GM19452 (cell line): ENCODE data around the gene CCDC85B.
A peak's percentile ranks its signal among the peaks of the same experiment; 100 is the strongest.

ENCODE experiments used
- ATAC-seq: cut with Tn5 transposase; IDR thresholded peaks from one replicate; pipeline ENCODE4 v1.9.1; 2021; ENCODE audit not compliant: unreplicated experiment

The CCDC85B gene

GRCh38 chr11:65857500-65857852 is 33.0 kb upstream of the CCDC85B start:
- peak; percentile 0 for ATAC-seq

DNA sequence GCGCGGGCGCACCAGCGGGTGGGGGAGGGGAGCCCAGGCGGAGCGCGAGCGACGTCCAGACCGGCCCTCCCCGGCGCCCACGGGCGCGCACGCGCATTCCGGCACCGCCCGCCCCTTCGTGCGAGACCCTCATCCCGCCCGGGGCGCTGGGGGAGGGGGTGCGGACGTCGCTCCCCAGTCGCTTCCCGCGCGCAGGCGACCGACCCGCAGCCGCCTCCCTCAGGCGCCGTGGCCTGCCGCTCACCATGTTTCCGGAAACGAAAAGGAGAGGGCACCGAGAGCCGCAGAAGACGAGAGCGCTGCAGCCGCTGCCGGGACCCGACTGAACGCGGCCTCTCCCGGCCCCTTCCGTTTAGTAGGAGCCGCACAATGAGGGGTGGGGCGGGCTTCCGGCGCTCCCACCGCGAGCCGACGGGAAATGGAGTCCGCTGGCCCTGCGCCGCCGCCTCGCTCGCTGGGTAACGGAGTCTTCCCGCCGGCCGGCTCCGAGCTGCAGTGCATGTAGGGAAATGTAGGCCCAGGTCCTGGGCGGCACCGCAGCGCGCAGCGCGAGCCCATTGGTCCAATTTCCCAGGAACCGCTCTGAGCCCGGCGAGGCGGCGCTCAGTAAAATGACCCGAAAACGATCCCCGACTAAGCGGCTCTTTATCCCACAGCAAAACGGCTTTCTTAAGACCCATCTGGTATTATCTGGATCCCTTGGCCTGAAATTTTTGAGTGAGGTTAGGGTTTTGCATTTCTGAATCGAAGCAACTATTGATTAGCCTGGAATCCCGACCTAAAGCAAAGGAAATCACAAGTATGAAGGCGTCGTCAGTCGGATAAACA is 32.4 kb upstream of the CCDC85B start, which contains the start of gene CFL1:
CFL1 (minus strand) TSS at position 328 of the 828 bp plus-strand sequence; CDS start at position 247, 81 bp downstream.
- peak; percentile 47 for ATAC-seq

DNA sequence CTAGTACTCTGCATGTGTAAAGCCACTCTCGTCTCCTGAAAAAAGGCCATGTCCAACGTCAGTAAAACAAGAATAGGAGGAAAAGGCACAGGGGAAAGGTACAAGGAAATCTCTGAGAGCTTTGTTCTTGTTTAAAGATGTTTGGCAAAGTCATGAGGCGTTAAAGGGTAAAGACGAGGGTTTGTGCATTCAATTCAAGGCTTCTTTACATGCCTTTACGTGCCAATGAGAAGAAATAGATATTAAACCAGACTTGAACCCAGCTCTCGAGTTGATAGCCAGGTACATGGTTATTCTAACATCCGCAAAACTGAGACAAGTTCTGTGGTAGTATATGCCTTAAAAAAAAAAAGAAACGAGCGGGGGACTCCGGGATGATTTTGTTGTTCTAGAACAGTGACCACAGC is 31.8 kb upstream of the CCDC85B start:
- no peak for ATAC-seq

- ATAC-seq = peak; percentile 50
These were observed 31.2 kb upstream of the CCDC85B start for GRCh38 chr11:65859095-65859811.

GRCh38 chr11:65859812-65860277 is 30.6 kb upstream of the CCDC85B start:
- ATAC-seq = no peak

DNA sequence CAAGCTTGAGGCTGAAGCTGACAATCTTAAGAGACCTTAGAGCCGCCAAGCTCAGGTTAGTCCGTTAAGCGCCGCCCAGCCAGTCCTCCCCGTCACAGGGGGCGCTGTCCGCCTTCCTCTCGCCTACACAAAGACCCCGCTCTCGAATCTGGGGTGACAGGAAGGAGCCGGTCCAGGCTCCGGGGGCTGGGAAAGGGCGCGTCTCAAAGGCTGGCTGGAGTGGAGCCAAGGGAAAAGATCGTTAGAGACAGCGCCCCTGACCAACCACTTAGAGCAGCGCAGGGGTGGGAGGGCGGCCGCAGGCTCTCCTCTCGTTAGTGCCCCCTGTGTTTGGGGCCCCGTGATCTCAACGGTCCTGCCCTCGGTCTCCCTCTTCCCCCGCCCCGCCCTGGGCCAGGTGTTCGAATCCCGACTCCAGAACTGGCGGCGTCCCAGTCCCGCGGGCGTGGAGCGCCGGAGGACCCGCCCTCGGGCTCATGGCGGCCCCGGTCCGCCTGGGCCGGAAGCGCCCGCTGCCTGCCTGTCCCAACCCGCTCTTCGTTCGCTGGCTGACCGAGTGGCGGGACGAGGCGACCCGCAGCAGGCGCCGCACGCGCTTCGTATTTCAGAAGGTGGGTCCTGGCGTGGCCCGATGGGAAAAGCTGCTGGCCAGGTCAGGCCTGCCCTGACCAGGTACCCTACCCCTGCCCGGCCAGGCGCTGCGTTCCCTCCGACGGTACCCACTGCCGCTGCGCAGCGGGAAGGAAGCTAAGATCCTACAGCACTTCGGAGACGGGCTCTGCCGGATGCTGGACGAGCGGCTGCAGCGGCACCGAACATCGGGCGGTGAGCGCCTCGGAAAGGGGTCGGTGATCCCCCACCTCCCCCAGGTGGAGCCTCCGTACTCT is 30.0 kb upstream of the CCDC85B start, which contains the start of gene MUS81:
MUS81 (plus strand) TSS at position 156 of the 887 bp plus-strand sequence; CDS start at position 477, 321 bp downstream.
- ATAC-seq = peak; percentile 30

DNA sequence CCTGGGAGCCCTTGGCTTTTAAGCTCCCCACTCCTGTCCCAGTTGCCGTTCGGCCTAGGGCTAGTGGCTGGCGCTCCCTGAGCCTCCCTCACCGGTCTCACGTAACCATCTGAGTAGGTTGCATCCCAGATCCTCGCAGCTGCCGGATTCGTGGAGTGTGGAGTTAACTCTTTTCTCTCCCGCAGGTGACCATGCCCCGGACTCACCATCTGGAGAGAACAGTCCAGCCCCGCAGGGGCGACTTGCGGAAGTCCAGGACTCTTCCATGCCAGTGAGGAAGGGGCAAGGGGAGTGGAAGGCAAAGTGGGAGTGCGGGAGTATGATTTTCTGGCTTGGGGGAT is 29.3 kb upstream of the CCDC85B start:
- ATAC-seq = no peak

GRCh38 chr11:65861533-65862183 is 28.8 kb upstream of the CCDC85B start:
- no peak for ATAC-seq

DNA sequence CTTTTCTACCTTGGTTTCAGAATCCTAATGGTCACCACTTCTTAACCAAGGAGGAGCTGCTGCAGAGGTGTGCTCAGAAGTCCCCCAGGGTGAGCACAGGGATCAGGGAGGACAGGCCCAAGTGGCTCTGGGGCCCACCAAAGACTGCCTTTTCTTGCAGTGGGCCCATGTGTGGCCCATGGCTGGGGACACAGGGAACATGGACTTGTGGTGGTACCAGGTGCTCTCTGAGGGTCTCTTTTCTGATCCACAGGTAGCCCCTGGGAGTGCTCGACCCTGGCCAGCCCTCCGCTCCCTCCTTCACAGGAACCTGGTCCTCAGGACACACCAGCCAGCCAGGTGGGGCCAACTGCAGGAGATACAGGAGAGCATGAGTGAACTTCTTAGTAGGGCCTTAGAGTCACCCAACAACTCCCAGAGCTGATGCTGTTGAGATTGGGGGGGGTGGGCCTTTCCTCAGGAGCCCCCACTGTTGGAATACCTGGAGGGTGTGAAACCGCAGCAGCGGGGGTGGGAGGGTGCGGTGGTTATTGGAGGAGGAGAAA is 28.2 kb upstream of the CCDC85B start:
- ATAC-seq = no peak

- ATAC-seq = no peak
These were observed 27.3 kb upstream of the CCDC85B start for GRCh38 chr11:65862941-65863888.

GRCh38 chr11:65863889-65864705 is 26.4 kb upstream of the CCDC85B start:
- ATAC-seq = no peak

DNA sequence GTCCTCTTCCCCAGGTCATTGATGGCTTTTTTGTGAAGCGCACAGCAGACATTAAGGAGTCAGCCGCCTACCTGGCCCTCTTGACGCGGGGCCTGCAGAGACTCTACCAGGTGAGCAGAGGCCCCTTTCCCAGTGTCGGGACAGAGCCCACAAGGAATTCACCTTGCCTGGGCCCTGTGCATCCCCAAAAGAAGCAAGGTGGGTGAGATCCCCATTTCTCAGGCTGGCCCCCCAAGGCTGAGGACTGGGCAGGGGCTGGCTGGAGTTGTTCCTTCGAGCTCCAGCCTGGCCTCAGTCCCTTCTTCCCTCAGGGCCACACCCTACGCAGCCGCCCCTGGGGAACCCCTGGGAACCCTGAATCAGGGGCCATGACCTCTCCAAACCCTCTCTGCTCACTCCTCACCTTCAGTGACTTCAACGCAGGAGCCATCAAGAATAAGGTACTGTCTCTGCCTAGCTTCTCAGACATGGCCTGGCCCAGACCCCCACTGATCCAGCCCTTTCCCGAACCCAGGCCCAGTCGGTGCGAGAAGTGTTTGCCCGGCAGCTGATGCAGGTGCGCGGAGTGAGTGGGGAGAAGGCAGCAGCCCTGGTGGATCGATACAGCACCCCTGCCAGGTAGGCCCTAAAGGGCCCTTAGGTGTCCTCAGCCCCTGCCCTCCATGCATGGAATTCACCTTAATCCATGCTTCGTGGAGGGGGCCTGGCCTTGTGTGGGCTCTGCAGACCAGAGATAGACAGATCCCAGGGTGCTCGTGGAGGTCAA is 25.6 kb upstream of the CCDC85B start:
- ATAC-seq = no peak

DNA sequence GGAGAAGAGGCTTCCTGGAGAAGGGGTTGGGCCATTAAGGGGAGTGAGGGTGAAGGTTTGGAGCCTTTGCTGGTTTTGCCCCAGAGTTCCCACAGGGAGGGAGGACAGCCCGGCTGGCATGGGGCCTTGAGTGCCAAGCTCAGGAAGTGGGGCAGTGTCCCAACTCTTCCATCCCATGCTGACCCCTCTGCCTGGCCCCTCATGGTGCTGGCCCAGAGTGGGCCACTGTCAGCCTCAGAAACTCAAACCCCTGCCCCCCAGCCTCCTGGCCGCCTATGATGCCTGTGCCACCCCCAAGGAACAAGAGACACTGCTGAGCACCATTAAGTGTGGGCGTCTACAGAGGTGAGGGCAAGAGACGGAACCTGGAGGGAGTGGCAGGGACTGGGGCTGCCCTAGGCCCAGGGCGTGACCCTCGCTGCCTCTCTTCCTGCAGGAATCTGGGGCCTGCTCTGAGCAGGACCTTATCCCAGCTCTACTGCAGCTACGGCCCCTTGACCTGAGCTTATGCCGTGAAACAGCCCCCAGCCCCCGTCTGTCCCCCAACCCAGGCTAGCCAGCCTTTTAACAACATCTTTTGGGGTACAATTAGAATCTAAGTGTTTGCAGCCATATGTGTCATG is 24.8 kb upstream of the CCDC85B start:
- no peak for ATAC-seq

DNA sequence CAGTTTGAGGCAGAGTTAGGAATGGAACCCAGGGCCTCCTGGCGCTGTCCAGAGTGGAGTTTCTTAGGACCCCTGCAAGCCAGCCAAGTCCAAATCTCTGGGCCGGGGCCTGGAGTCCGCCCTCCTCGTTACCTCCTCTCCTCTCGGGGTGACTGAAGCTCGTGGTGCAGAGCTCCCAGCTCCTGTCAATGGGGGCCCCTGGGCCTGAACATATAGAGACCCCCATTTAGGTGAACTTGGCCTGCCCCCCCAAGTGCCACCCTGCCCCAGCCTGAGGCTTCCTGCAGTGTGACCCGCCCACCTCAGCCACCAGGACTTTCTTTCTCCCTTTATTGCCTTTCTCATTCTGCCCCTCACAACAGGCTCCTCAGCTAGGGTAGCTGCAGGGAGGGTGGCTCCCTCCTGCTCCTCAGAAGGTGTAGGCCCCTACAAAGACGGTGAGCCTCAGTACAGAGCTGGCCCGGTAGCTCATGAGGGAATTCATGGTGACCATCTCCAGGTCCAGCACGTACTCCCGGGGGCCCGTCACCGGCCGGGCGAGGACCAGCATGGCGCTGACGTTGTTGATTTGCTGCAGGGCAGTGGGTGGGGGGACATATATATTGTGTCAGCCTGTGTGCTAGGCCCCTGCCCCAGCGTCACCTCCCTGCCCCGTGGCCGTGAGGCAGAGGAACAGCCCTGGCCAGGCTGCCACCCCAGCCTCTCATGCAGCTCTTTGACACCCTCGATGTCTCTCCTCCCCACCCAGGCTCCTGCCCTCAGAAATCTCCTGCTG is 23.8 kb upstream of the CCDC85B start:
- no peak for ATAC-seq

- ATAC-seq = no peak
These were observed 23.0 kb upstream of the CCDC85B start for GRCh38 chr11:65867284-65868071.
